ENCODE data around the gene MAML3. TPM values are rescaled to one million over a fixed set of nuclear protein-coding genes. Genes with fewer than 3 reads are reported as not detected.

Gene MAML3
- total RNA-seq, 1 experiment from 2014 or later = 5.9 TPM

- Histone ChIP-seq H3K36me3 (replicated peaks; ENCODE audit: control insufficient read depth, insufficient read depth, low read length) (no peaks in the 10 kb centered on the region), H3K4me3 (ENCODE audit: insufficient read depth, low read depth, low read length) (peak overlapping the region; percentile 17; the same call in 1 of the 2 replicates), H3K27me3 (ENCODE audit: control insufficient read depth, insufficient read depth, low read length) (no peaks in the 10 kb centered on the region)
- no peak for DNase-seq
These were observed 105.5 kb downstream of the MAML3 start for GRCh38 chr4:140048419-140048995.

DNA sequence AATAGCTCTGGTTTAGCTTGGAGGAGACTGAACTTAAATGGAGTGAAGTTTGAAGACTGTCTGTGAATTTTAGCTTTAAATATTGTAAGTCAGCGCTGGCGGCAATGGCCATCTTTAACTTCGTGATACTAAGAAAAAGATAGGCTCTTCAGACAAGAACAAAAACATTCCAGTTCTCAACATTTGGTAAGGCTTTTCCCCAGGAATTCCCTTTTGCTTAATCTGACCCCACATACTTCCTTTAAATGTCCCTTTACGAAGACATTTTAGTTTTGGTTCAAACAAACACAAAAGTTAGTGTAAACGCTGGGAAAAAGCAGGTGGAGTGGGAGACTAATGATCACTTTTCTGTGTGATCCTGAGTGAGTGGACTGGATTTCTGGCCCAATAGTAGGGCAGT lies 106.2 kb downstream of the MAML3 start:
- H3K4me3 ChIP-seq (ENCODE audit: insufficient read depth, low read depth, low read length) = no peak overlapping the region; the same call in 1 of the 2 replicates

GRCh38 chr4:140047017-140047640 lies 106.9 kb downstream of the MAML3 start:
- Histone ChIP-seq H3K27me3 (ENCODE audit: control insufficient read depth, insufficient read depth, low read length) (no peaks in the 10 kb centered on the region), H3K36me3 (replicated peaks; ENCODE audit: control insufficient read depth, insufficient read depth, low read length) (no peaks in the 10 kb centered on the region), H3K4me3 (ENCODE audit: insufficient read depth, low read depth, low read length) (peak overlapping the region; percentile 17; the same call in 1 of the 2 replicates)
- peak; percentile 4 for DNase-seq

More for the DNA sequence above, 106.2 kb downstream of the MAML3 start:
- no peak for DNase-seq
- Histone ChIP-seq H3K27me3 (ENCODE audit: control insufficient read depth, insufficient read depth, low read length) (no peaks in the 10 kb centered on the region), H3K36me3 (replicated peaks; ENCODE audit: control insufficient read depth, insufficient read depth, low read length) (no peaks in the 10 kb centered on the region)

- Histone ChIP-seq H3K27me3 (ENCODE audit: control insufficient read depth, insufficient read depth, low read length) (no peaks in the 10 kb centered on the region), H3K36me3 (replicated peaks; ENCODE audit: control insufficient read depth, insufficient read depth, low read length) (no peaks in the 10 kb centered on the region), H3K4me3 (ENCODE audit: insufficient read depth, low read depth, low read length) (no peak overlapping the region)
- DNase-seq = peak; percentile 17
These were observed 107.4 kb downstream of the MAML3 start for GRCh38 chr4:140046543-140046942.

- H3K4me3 ChIP-seq (ENCODE audit: insufficient read depth, low read depth, low read length) = no peak overlapping the region
- no peak for DNase-seq
- no peaks in the 10 kb centered on the region for H3K36me3 ChIP-seq (replicated peaks; ENCODE audit: control insufficient read depth, insufficient read depth, low read length)
These were observed 108.0 kb downstream of the MAML3 start for GRCh38 chr4:140046016-140046415.

DNA sequence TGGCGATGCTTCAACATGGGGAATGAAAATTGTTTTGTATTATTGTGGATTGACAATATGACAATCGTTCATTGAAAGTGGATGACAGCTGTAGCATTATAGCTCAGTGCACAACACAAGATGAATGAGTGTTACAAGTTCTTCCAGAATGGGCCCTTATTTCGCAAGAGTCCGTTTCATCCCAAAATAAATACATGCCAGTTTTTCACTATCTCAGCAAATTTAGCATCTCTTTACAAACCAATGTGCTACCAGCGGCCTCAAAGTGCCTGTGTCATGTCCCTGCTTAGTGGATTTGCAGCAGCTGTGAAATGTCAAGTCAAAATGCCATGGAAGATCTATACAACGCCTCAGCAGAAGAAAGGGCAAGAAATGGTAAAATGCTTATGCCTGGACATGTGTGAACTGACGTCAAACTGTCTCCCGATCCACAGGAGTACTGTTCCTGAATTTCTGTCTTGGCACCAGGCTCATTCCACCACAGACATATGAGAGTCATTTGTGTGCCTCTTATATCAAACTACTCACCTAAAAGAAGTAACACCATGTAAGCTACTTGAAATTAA lies 109.6 kb downstream of the MAML3 start:
- Histone ChIP-seq H3K36me3 (replicated peaks; ENCODE audit: control insufficient read depth, insufficient read depth, low read length) (no peaks in the 10 kb centered on the region), H3K4me3 (ENCODE audit: insufficient read depth, low read depth, low read length) (no peak overlapping the region), H3K27me3 (ENCODE audit: control insufficient read depth, insufficient read depth, low read length) (no peaks in the 10 kb centered on the region)
- DNase-seq = no peak

More at GRCh38 chr4:140046016-140046415, 108.0 kb downstream of the MAML3 start:
- H3K27me3 ChIP-seq (ENCODE audit: control insufficient read depth, insufficient read depth, low read length) = no peaks in the 10 kb centered on the region

- H3K27me3 ChIP-seq (ENCODE audit: control insufficient read depth, insufficient read depth, low read length) = no peaks in the 10 kb centered on the region
- no peak overlapping the region for H3K4me3 ChIP-seq (ENCODE audit: insufficient read depth, low read depth, low read length)
- H3K36me3 ChIP-seq (replicated peaks; ENCODE audit: control insufficient read depth, insufficient read depth, low read length) = no peaks in the 10 kb centered on the region
- no peak for DNase-seq
These were observed 111.3 kb downstream of the MAML3 start for GRCh38 chr4:140042634-140043033.

GRCh38 chr4:140038031-140038533 lies 115.9 kb downstream of the MAML3 start:
- no peaks in the 10 kb centered on the region for H3K27me3 ChIP-seq (ENCODE audit: control insufficient read depth, insufficient read depth, low read length)
- no peak overlapping the region for H3K4me3 ChIP-seq (ENCODE audit: insufficient read depth, low read depth, low read length)
- H3K36me3 ChIP-seq (replicated peaks; ENCODE audit: control insufficient read depth, insufficient read depth, low read length) = no peaks in the 10 kb centered on the region
- no peak for DNase-seq

- Histone ChIP-seq H3K27me3 (ENCODE audit: control insufficient read depth, insufficient read depth, low read length) (no peaks in the 10 kb centered on the region), H3K36me3 (replicated peaks; ENCODE audit: control insufficient read depth, insufficient read depth, low read length) (no peaks in the 10 kb centered on the region), H3K4me3 (ENCODE audit: insufficient read depth, low read depth, low read length) (no peak overlapping the region)
- no peak for DNase-seq
These were observed 116.5 kb downstream of the MAML3 start for GRCh38 chr4:140037353-140038030.

GRCh38 chr4:140031706-140032105 lies 122.3 kb downstream of the MAML3 start:
- Histone ChIP-seq H3K4me3 (ENCODE audit: insufficient read depth, low read depth, low read length) (no peak overlapping the region), H3K27me3 (ENCODE audit: control insufficient read depth, insufficient read depth, low read length) (no peaks in the 10 kb centered on the region), H3K36me3 (replicated peaks; ENCODE audit: control insufficient read depth, insufficient read depth, low read length) (no peaks in the 10 kb centered on the region)
- DNase-seq = no peak

DNA sequence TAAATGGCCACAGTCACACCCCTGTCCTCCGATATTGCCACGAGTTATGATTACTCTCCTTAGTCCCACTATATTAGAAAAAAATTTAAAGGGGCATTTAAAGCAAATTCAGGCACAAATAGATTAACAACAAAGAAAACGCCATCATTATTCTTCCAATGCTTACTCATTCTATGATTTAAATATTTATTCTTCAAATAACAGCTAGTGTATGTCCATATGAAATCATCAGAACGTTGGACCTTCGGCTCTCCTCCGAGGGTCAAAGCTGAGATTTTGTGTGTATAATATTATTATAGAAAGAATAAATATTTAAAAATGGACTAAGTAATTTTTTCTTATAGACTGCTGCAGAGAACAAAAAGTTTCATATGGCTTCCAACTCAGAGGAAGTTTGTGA lies 122.9 kb downstream of the MAML3 start:
- no peaks in the 10 kb centered on the region for H3K27me3 ChIP-seq (ENCODE audit: control insufficient read depth, insufficient read depth, low read length)
- no peak overlapping the region for H3K4me3 ChIP-seq (ENCODE audit: insufficient read depth, low read depth, low read length)

DNA sequence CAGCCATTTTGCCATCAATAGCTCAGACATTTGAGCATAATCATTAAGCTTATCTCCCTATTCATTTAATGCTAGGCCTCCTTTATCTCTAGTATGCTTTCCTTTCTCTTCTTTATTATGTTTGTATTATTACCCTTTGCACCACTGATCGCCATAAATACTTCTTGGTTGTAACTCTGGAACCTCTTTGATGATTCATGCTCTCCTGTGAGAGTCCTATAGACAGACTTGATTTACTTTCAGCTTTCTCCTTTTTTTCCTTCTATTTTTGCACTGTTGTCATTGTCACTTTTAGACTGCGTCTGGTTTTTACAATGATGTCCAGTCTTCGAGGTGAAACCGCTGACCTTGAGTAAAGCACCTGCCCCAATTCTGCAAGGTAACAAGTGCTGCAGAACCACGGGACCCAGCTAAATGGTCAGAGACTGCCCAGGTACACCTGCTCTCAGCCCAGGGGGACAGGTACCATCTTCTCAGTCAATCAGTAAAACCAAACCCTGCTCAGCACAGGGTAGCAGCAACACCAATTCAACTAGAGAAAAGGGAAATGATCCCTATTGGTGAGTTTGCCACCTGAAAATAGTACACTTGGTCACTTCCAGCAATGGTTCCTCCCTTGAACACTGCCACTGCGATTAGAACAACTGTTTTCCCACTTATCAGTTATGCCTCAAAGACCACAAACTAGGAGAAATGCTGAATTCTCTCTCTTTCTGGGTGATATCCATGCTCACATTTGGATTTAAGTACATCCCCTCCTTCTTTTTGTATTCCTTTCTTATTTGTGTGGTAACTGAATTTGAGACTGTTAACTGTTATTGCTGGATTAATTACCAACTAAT lies 125.1 kb downstream of the MAML3 start:
- H3K36me3 ChIP-seq (replicated peaks; ENCODE audit: control insufficient read depth, insufficient read depth, low read length) = no peaks in the 10 kb centered on the region
- no peaks in the 10 kb centered on the region for H3K27me3 ChIP-seq (ENCODE audit: control insufficient read depth, insufficient read depth, low read length)
- no peak for DNase-seq
- H3K4me3 ChIP-seq (ENCODE audit: insufficient read depth, low read depth, low read length) = no peak overlapping the region

More for the DNA sequence above, 122.9 kb downstream of the MAML3 start:
- no peaks in the 10 kb centered on the region for H3K36me3 ChIP-seq (replicated peaks; ENCODE audit: control insufficient read depth, insufficient read depth, low read length)
- DNase-seq = no peak

- no peaks in the 10 kb centered on the region for H3K27me3 ChIP-seq (ENCODE audit: control insufficient read depth, insufficient read depth, low read length)
- no peak overlapping the region for H3K4me3 ChIP-seq (ENCODE audit: insufficient read depth, low read depth, low read length)
- no peaks in the 10 kb centered on the region for H3K36me3 ChIP-seq (replicated peaks; ENCODE audit: control insufficient read depth, insufficient read depth, low read length)
- no peak for DNase-seq
These were observed 125.9 kb downstream of the MAML3 start for GRCh38 chr4:140028101-140028500.

DNA sequence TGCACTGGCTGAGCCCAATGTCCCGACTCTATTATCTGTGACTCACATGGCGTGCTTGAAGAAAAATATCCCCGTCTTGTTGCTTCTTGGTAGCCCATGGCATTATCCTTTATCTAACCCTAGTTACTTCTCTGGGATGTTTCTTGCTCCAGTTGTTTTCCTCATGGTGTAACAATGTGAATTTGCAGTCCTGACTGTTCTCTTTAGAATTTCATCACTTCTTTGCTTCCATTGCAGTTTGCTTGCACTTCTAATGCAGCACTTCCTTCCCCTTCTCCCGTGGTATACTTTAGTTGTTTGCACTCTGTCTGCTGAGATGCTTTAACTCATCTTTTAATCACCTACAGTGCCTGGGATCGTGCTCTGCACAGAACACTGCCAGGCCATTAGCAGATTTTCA lies 126.9 kb downstream of the MAML3 start:
- no peak overlapping the region for H3K4me3 ChIP-seq (ENCODE audit: insufficient read depth, low read depth, low read length)
- H3K27me3 ChIP-seq (ENCODE audit: control insufficient read depth, insufficient read depth, low read length) = no peaks in the 10 kb centered on the region
- DNase-seq = no peak
- H3K36me3 ChIP-seq (replicated peaks; ENCODE audit: control insufficient read depth, insufficient read depth, low read length) = no peaks in the 10 kb centered on the region

All from H7 (cell line).